SU-DHL-6 (cell line): Measurements from ENCODE around the gene ATP2B2.

ENCODE experiments used
- CTCF ChIP-seq: fragments of 200-600 bp; sonication (generic); IDR thresholded peaks from one replicate; pipeline ENCODE4 v1.5.1; 2017; ENCODE audit warnings: antibody characterized with exemption, mild to moderate bottlenecking, low read length, moderate library complexity; ENCODE audit not compliant: insufficient read depth, poor library complexity, severe bottlenecking
- EZH2phosphoT487 ChIP-seq: fragments of 200-600 bp; sonication (generic), shearing (Covaris generic); conservative IDR thresholded peaks from 2 replicates; pipeline ENCODE4 v1.6.1; 2018; ENCODE audit warnings: mild to moderate bottlenecking, antibody characterized with exemption, low read length, moderate library complexity, mixed read lengths

GRCh38 chr3:10453431-10454163 is 51.8 kb downstream of the ATP2B2 start:
- TF ChIP-seq CTCF (no peak), EZH2phosphoT487 (no peak)
